ENCODE measurements around the gene L3MBTL2. TPM values are rescaled to one million over a fixed set of nuclear protein-coding genes. Genes with fewer than 3 reads are reported as not detected.

Gene L3MBTL2
- 17.4 to 19.3 TPM (median 18.7 TPM) in 5 replicates for total RNA-seq (2022; extraction: Qiagen RNA extraction)

GRCh38 chr22:41204992-41205900 is at the start of gene L3MBTL2:
L3MBTL2 (plus strand) TSS chr22:41205312; CDS start chr22:41205363, 51 bp downstream.

DNA sequence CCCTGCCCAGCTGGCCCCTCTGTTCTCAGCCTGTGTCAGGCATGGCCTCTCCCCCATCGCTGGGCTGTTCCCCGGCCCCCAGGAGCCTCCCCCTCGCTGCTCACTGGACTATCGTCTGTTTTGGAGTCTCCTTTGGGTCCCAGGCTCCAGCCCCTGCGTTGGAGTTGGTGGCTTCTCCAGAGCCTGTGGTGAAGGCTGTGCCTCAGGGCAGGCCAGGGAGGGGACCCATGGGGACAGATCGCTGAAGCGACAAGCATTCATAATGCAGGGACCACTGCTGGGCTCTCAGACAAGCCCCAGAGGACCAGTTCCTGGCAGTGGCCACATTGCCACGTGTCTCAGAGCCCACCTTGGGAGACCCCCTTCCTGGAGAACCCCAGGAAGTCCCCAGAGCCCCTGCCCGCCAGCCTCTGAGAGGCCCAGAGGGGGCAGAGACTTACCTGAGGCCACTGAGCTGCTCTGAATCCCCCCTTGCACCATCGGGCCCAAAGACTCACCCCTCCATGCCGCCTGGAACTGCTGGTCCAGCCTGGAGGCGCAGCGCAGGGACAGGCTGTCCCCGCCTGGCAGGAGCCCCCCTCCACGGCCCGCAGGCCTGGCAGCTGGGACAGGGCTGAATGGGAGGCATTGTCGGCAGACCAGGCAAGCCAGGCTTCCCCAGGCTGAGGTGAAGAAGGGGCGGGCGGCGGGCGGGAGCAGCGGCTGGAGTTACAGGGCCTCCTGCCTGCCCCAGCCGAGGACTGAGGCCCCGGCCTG is 35.4 kb downstream of the L3MBTL2 start, which contains the start of gene CHADL:
Gene CHADL (minus strand): TSS at position 555 of the 756 bp plus-strand sequence. CDS start 50 bp downstream, at position 505.

Other genes starting within 250 kb of the L3MBTL2 start
- gene EP300, start 112.7 kb upstream of the L3MBTL2 start, total RNA-seq (2022; extraction: Qiagen RNA extraction): 17.6 to 25.9 TPM (median 18.8 TPM) in 5 replicates
- 0.10 TPM in 1 of 5 replicates, not detected in the others for gene CHADL, start 35.6 kb downstream of the L3MBTL2 start, total RNA-seq (2022; extraction: Qiagen RNA extraction)
- gene RANGAP1, start 80.9 kb downstream of the L3MBTL2 start, total RNA-seq (2022; extraction: Qiagen RNA extraction): 74.0 to 92.4 TPM (median 87.6 TPM) in 5 replicates
- 19.4 to 24.1 TPM (median 21.0 TPM) in 5 replicates for gene ZC3H7B, start 96.2 kb downstream of the L3MBTL2 start, total RNA-seq (2022; extraction: Qiagen RNA extraction)
- 0.86 to 1.0 TPM (median 0.92 TPM) in 5 replicates for gene TEF, start 176.6 kb downstream of the L3MBTL2 start, total RNA-seq (2022; extraction: Qiagen RNA extraction)
- 24.3 to 26.4 TPM (median 25.9 TPM) in 5 replicates for gene TOB2, start 241.5 kb downstream of the L3MBTL2 start, total RNA-seq (2022; extraction: Qiagen RNA extraction)

All from A549 treated with AZD2906 at 1 μM for 4 hours (cell line).